Adrenal gland (tissue), 5 donors: ENCODE results near the gene SYAP1.

Experiments
- CTCF ChIP-seq, 6 experiments: fragments of 450-650 bp in 4 of 6; fragments of 200-600 bp in 2 of 6; sonication (generic) in 1 of 6; IDR thresholded peaks; 1 replicate in 5 of 6; 2 replicates in 1 of 6; pipeline versions ENCODE4 v1.5.1 to v1.8.0; 2016 to 2021; ENCODE audit warnings: antibody characterized with exemption in 6 of 6, mild to moderate bottlenecking in 2 of 6, moderate library complexity in 1 of 6
- POLR2A ChIP-seq, 2 donors: fragments of 450-650 bp; IDR thresholded peaks; one replicate each; pipeline ENCODE4 v1.6.1; 2017; ENCODE audit warnings: antibody characterized with exemption in 2 of 2, mild to moderate bottlenecking in 2 of 2, moderate library complexity in 1 of 2
- donor health status: DM: no; HTN: no; CAD: no.

GRCh38 chrX:16730450-16730849, 11.0 kb downstream of the SYAP1 start:
- no peak for TF ChIP-seq CTCF (IDR thresholded peaks at IDR 0.05)
- no peak for TF ChIP-seq POLR2A (IDR thresholded peaks at IDR 0.05)
